HCT116 (cell line): ENCODE measurements around the gene DLG4. TPM values are rescaled to one million over a fixed set of nuclear protein-coding genes. Genes with fewer than 3 reads are reported as not detected.
"Not testable (repeated sequence)": the region's sequence is repeated elsewhere in the genome, so short reads cannot be mapped to it uniquely, and the experiment has no call there.

Experiments
- ATAC-seq: fragments of 200-7000 bp; cut with Tn5 transposase; 2 replicates; pipeline ENCODE4 v1.9.1; 2020; ENCODE audit warnings: mild to moderate bottlenecking, moderate library complexity
- BruUV-seq: library from RNA; stranded (reverse); fragments of 400-500 nt; replicated peaks from 2 replicates; lab custom pipeline; 2021; lab: Mats Ljungman, UMichigan
- CTCF ChIA-PET: fragments of 300-600 bp; sonication (Branson Sonifier 250); formaldehyde crosslinking; loops from one replicate; lab custom pipeline; 2021; ENCODE audit warnings: antibody characterized with exemption; lab: Charles Lee
- POLR2A ChIA-PET: fragments of 300-600, 350-600 bp; sonication (Branson Sonifier 250); formaldehyde crosslinking; loops from one replicate; lab custom pipeline; 2021; ENCODE audit warnings: antibody characterized with exemption; lab: Charles Lee
- RAD21 ChIA-PET, 2 experiments: fragments of 300-600 bp; sonication (Branson Sonifier 250); formaldehyde crosslinking; loops; one replicate each; lab custom pipeline; 2023; ENCODE audit warnings: low total read pairs in 2 of 2; ENCODE audit not compliant: uncharacterized antibody in 2 of 2, unreplicated experiment in 2 of 2, low non-redundant PET in 1 of 2; lab: Charles Lee
- DNase-seq: peaks from one replicate; pipeline ENCODE4 v3.0.0-alpha.2; 2010; ENCODE audit warnings: low read depth, low spot score
- H2AFZ ChIP-seq: fragments of 200-600 bp; shearing (Covaris generic), sonication (generic); 2 replicates; pipeline ENCODE4 v1.6.1; 2017; ENCODE audit warnings: low read depth, mixed run types, mixed read lengths, antibody characterized with exemption, low read length; ENCODE audit not compliant: poor library complexity, severe bottlenecking
- H3K27ac ChIP-seq: 2 replicates; pipeline ENCODE4 v1.5.1; 2012; ENCODE audit warnings: low read depth, low read length
- H3K27me3 ChIP-seq: fragments of 200-600 bp; sonication (generic); 2 replicates; pipeline ENCODE4 v1.6.1; 2016; ENCODE audit warnings: mixed run types, low read length, mixed read lengths; ENCODE audit not compliant: insufficient read depth
- H3K36me3 ChIP-seq, 2 experiments: fragments of 200-500 bp in 1 of 2; fragments of 200-600 bp in 1 of 2; sonication (Bioruptor generic) in 1 of 2; sonication (generic) in 1 of 2; 2 replicates each; pipeline versions ENCODE4 v1.5.1 to v1.6.1; 2014 to 2016; ENCODE audit warnings: low read length in 2 of 2, inconsistent platforms in 1 of 2, mixed read lengths in 1 of 2, mixed run types in 1 of 2; ENCODE audit not compliant: insufficient read depth in 2 of 2, control insufficient read depth in 1 of 2
- H3K4me1 ChIP-seq, 2 experiments: fragments of 200-600 bp in 1 of 2; sonication (generic) in 1 of 2; 2 replicates each; pipeline versions ENCODE4 v1.5.1 to v1.6.1; 2012 to 2017; ENCODE audit warnings: low read length in 2 of 2, inconsistent platforms in 1 of 2, mild to moderate bottlenecking in 1 of 2, mixed read lengths in 1 of 2, mixed run types in 1 of 2, moderate library complexity in 1 of 2; ENCODE audit not compliant: insufficient read depth in 2 of 2, control insufficient read depth in 1 of 2
- H3K4me2 ChIP-seq: fragments of 200-600 bp; sonication (generic); 2 replicates; pipeline ENCODE4 v1.6.1; 2017; ENCODE audit warnings: mixed run types, low read length, mixed read lengths
- H3K4me3 ChIP-seq, 2 experiments: fragments of 200-600 bp in 1 of 2; sonication (generic) in 1 of 2; replicated peaks in 1 of 2; 2 replicates each; pipeline ENCODE4 v1.5.1; 2011 to 2016; ENCODE audit warnings: low read length in 2 of 2, control low read depth in 1 of 2, low read depth in 1 of 2, mild to moderate bottlenecking in 1 of 2, mixed read lengths in 1 of 2, mixed run types in 1 of 2
- H3K79me2 ChIP-seq: fragments of 200-600 bp; sonication (generic); 2 replicates; pipeline ENCODE4 v1.6.1; 2017; ENCODE audit warnings: mild to moderate bottlenecking, mixed run types, low read length, moderate library complexity, mixed read lengths; ENCODE audit not compliant: insufficient read depth
- H3K9ac ChIP-seq: fragments of 200-600 bp; sonication (generic); 2 replicates; pipeline ENCODE4 v1.6.1; 2016; ENCODE audit warnings: low read length, mixed read lengths
- H3K9me2 ChIP-seq: fragments of 200-600 bp; sonication (generic), shearing (Covaris generic); 2 replicates; pipeline ENCODE4 v1.6.1; 2017; ENCODE audit warnings: mixed run types, mild to moderate bottlenecking, moderate library complexity; ENCODE audit not compliant: insufficient read depth
- H3K9me3 ChIP-seq, 2 experiments: fragments of 200-500 bp in 1 of 2; fragments of 200-600 bp in 1 of 2; sonication (Bioruptor generic) in 1 of 2; sonication (generic) in 1 of 2; 2 replicates each; pipeline ENCODE4 v1.6.1; 2014 to 2017; ENCODE audit warnings: low read length in 2 of 2, mixed read lengths in 2 of 2, inconsistent platforms in 1 of 2, low read depth in 1 of 2, mild to moderate bottlenecking in 1 of 2, mixed run types in 1 of 2, moderate library complexity in 1 of 2; ENCODE audit not compliant: control insufficient read depth in 1 of 2, insufficient read depth in 1 of 2
- H4K20me1 ChIP-seq: fragments of 200-600 bp; sonication (generic), shearing (Covaris generic); 2 replicates; pipeline ENCODE4 v1.6.1; 2017; ENCODE audit warnings: mixed run types, mild to moderate bottlenecking, moderate library complexity; ENCODE audit not compliant: insufficient read depth
- TCF7L2 ChIP-seq: IDR thresholded peaks from 2 replicates; pipeline ENCODE4 v1.7.0; 2011; ENCODE audit warnings: borderline replicate concordance, inconsistent platforms; ENCODE audit not compliant: insufficient read depth, insufficient read length; ENCODE audit errors: extremely low read depth
- intact Hi-C: fragments of 100-400 bp; cut with micrococcal nuclease; formaldehyde crosslinking; loops from 2 replicates; pipeline ENCODE4 v1.10.0; 2022
- total RNA-seq: library from RNA; stranded (reverse); gene quantifications from one replicate; pipeline ENCODE4 v1.2.1, GENCODE V29; 2021; ENCODE audit not compliant: unreplicated experiment
- TF ChIP-seq, protein P1 (sequence below): IDR thresholded peaks from 2 replicates; pipeline ENCODE4 v1.6.1; 2012

The DLG4 gene
- total RNA-seq, 1 experiment from 2014 or later, result 15.0 TPM

DNA sequence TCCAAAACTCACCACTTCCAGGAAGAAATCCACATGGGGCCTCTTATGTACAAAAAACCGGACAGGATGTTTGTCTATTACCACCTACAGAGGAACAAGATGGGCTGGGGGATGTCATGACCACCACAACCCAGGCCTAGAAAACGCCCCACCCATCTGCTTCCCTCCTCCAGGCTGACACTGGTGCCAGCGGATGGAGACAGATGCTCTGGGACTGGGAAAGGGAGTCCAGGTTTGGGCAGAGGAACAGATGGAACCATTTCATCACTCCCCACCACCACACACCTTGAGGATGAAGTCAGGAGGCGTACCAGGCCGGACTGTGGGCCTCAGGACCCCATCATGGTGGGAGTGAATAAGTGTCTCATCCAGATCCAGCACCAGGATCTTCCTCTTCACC is 27.1 kb upstream of the DLG4 start:
- Histone ChIP-seq H3K4me2 (no peak overlapping the region), H3K27me3 (no peaks in the 10 kb centered on the region), H3K27ac (no peak overlapping the region), H3K79me2 (peaks cover 62% of the 10 kb centered on the region), H4K20me1 (no peaks in the 10 kb centered on the region), H3K4me1 (peaks cover 13 to 30% of the 10 kb centered on the region in 2 experiments), H3K9me2 (no peaks in the 10 kb centered on the region), H3K4me3 (no peak overlapping the region), H3K36me3 (peaks cover 14 to 28% of the 10 kb centered on the region in 2 experiments; a peak in 3 of 4 replicates), H2AFZ (no peak overlapping the region), H3K9ac (no peak overlapping the region), H3K9me3 (no peaks in the 10 kb centered on the region)
- ChIA-PET POLR2A (no interaction called here), CTCF (no interaction called here), RAD21 (no interaction called here)
- no TSS peak for BruUV-seq
- intact Hi-C loops, result no loop called here
- no peak for ATAC-seq
- DNase-seq, result no peak
- TF ChIP-seq, protein P1, sequence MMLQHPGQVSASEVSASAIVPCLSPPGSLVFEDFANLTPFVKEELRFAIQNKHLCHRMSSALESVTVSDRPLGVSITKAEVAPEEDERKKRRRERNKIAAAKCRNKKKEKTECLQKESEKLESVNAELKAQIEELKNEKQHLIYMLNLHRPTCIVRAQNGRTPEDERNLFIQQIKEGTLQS, result no peak
- no peak for TF ChIP-seq TCF7L2

DNA sequence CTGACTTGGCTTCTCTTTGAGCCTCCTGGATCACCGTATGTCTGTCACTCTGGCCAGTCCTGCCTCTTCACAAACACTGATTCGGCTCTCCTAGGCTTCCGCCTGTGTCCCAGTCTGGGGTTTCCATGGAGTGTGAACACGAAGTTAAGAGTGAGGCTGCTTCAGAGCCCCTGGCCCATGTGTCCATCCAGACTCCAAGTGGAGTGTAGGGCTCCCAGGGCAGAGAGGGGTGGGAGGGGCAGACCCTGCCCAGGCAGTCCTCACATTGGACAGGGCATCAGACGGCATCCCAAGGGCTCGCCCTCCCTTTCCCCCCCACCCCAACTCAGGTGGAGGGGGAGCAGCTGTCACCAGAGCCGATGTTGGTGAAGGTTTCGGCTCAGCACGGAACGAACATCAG is 24.2 kb upstream of the DLG4 start:
- H3K9ac ChIP-seq, intact Hi-C loops, RAD21 ChIA-PET, CTCF ChIA-PET, H3K4me3 ChIP-seq, POLR2A ChIA-PET, H3K27me3 ChIP-seq, H3K9me2 ChIP-seq, BruUV-seq, DNase-seq, H4K20me1 ChIP-seq, H2AFZ ChIP-seq, ATAC-seq, H3K9me3 ChIP-seq: not testable (repeated sequence)
- peaks cover 19 to 36% of the 10 kb centered on the region in 2 experiments; a peak in 3 of 4 replicates for H3K36me3 ChIP-seq
- peak overlapping the region; percentile 79; the same call in 1 of the 2 replicates for H3K4me2 ChIP-seq
- H3K27ac ChIP-seq, result peak overlapping the region; percentile 92; the same call in 1 of the 2 replicates
- peaks cover 54% of the 10 kb centered on the region for H3K79me2 ChIP-seq
- H3K4me1 ChIP-seq, result peaks cover 17 to 35% of the 10 kb centered on the region in 2 experiments
